ENCODE data around the gene FAM50B. TPM values are rescaled to one million over a fixed set of nuclear protein-coding genes. Genes with fewer than 3 reads are reported as not detected.

Gene FAM50B
- total and polyA plus RNA-seq, 2 of the 13 experiments (the other 11 are each of a cell fraction or from before 2014, with no cell fraction given): 0.05 TPM; not detected in 1

DNA sequence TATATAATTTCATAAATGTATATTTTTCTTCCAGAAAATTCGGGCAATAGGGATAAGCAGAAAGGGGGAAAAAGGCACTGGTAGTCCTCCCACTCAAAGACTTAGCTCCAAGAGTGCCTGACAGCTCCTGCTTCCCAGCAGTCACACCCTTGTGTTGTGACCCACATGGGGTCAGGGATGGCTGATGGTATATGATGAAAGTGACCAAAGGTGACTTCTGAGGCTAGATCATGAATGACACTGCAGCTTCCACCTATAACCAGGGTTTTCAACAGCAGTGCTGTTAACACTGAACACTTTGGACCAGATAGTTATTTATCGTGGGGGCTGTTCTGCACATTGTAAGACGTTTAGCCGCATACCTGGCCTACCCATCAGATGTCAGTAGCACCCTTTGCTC is 22.3 kb downstream of the FAM50B start (continued):
- TF ChIP-seq, protein P1, sequence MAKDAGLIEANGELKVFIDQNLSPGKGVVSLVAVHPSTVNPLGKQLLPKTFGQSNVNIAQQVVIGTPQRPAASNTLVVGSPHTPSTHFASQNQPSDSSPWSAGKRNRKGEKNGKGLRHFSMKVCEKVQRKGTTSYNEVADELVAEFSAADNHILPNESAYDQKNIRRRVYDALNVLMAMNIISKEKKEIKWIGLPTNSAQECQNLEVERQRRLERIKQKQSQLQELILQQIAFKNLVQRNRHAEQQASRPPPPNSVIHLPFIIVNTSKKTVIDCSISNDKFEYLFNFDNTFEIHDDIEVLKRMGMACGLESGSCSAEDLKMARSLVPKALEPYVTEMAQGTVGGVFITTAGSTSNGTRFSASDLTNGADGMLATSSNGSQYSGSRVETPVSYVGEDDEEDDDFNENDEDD (CRISPR knock-in tag; IDR thresholded peaks at IDR 0.05; ENCODE audit: borderline replicate concordance): peak; percentile 21; the same call in 1 of the 2 replicates
- TF ChIP-seq U2AF1 (optimal IDR thresholded peaks at IDR 0.05; ENCODE audit: low read depth, low read length): no peak
- peak; percentile 83 for TF ChIP-seq RARA (CRISPR knock-in tag; IDR thresholded peaks at IDR 0.05)
- TF ChIP-seq, protein P2, sequence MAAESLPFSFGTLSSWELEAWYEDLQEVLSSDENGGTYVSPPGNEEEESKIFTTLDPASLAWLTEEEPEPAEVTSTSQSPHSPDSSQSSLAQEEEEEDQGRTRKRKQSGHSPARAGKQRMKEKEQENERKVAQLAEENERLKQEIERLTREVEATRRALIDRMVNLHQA (CRISPR knock-in tag; IDR thresholded peaks at IDR 0.05): no peak
- no peak for TF ChIP-seq ZBTB42 (CRISPR knock-in tag; IDR thresholded peaks at IDR 0.05)
- TF ChIP-seq, protein P3, sequence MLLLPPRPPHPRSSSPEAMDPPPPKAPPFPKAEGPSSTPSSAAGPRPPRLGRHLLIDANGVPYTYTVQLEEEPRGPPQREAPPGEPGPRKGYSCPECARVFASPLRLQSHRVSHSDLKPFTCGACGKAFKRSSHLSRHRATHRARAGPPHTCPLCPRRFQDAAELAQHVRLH (CRISPR knock-in tag; IDR thresholded peaks at IDR 0.05; ENCODE audit: borderline replicate concordance, low read depth): no peak
- TF ChIP-seq PPARG (CRISPR knock-in tag; conservative IDR thresholded peaks at IDR 0.05): peak; percentile 76; the same call in 1 of the 2 replicates
- no peak for TF ChIP-seq ZNF354B (CRISPR knock-in tag; IDR thresholded peaks at IDR 0.05)
- no peak for TF ChIP-seq ZNF879 (CRISPR knock-in tag; IDR thresholded peaks at IDR 0.05)
- no peak for TF ChIP-seq ZNF564 (CRISPR knock-in tag; IDR thresholded peaks at IDR 0.05)
- TF ChIP-seq, protein P4, sequence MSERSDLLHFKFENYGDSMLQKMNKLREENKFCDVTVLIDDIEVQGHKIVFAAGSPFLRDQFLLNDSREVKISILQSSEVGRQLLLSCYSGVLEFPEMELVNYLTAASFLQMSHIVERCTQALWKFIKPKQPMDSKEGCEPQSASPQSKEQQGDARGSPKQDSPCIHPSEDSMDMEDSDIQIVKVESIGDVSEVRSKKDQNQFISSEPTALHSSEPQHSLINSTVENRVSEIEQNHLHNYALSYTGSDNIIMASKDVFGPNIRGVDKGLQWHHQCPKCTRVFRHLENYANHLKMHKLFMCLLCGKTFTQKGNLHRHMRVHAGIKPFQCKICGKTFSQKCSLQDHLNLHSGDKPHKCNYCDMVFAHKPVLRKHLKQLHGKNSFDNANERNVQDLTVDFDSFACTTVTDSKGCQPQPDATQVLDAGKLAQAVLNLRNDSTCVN (CRISPR knock-in tag; IDR thresholded peaks at IDR 0.05; ENCODE audit: borderline replicate concordance): peak; percentile 34; the same call in 1 of the 2 replicates
- TF ChIP-seq, protein P5, sequence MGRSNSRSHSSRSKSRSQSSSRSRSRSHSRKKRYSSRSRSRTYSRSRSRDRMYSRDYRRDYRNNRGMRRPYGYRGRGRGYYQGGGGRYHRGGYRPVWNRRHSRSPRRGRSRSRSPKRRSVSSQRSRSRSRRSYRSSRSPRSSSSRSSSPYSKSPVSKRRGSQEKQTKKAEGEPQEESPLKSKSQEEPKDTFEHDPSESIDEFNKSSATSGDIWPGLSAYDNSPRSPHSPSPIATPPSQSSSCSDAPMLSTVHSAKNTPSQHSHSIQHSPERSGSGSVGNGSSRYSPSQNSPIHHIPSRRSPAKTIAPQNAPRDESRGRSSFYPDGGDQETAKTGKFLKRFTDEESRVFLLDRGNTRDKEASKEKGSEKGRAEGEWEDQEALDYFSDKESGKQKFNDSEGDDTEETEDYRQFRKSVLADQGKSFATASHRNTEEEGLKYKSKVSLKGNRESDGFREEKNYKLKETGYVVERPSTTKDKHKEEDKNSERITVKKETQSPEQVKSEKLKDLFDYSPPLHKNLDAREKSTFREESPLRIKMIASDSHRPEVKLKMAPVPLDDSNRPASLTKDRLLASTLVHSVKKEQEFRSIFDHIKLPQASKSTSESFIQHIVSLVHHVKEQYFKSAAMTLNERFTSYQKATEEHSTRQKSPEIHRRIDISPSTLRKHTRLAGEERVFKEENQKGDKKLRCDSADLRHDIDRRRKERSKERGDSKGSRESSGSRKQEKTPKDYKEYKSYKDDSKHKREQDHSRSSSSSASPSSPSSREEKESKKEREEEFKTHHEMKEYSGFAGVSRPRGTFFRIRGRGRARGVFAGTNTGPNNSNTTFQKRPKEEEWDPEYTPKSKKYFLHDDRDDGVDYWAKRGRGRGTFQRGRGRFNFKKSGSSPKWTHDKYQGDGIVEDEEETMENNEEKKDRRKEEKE (IDR thresholded peaks at IDR 0.05): no peak
- no peak for TF ChIP-seq MED8 (CRISPR knock-in tag; IDR thresholded peaks at IDR 0.05; ENCODE audit: insufficient replicate concordance)
- TF ChIP-seq, protein P6, sequence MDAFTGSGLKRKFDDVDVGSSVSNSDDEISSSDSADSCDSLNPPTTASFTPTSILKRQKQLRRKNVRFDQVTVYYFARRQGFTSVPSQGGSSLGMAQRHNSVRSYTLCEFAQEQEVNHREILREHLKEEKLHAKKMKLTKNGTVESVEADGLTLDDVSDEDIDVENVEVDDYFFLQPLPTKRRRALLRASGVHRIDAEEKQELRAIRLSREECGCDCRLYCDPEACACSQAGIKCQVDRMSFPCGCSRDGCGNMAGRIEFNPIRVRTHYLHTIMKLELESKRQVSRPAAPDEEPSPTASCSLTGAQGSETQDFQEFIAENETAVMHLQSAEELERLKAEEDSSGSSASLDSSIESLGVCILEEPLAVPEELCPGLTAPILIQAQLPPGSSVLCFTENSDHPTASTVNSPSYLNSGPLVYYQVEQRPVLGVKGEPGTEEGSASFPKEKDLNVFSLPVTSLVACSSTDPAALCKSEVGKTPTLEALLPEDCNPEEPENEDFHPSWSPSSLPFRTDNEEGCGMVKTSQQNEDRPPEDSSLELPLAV (CRISPR knock-in tag; conservative IDR thresholded peaks at IDR 0.05; ENCODE audit: low read depth): no peak
- TF ChIP-seq, protein P7, sequence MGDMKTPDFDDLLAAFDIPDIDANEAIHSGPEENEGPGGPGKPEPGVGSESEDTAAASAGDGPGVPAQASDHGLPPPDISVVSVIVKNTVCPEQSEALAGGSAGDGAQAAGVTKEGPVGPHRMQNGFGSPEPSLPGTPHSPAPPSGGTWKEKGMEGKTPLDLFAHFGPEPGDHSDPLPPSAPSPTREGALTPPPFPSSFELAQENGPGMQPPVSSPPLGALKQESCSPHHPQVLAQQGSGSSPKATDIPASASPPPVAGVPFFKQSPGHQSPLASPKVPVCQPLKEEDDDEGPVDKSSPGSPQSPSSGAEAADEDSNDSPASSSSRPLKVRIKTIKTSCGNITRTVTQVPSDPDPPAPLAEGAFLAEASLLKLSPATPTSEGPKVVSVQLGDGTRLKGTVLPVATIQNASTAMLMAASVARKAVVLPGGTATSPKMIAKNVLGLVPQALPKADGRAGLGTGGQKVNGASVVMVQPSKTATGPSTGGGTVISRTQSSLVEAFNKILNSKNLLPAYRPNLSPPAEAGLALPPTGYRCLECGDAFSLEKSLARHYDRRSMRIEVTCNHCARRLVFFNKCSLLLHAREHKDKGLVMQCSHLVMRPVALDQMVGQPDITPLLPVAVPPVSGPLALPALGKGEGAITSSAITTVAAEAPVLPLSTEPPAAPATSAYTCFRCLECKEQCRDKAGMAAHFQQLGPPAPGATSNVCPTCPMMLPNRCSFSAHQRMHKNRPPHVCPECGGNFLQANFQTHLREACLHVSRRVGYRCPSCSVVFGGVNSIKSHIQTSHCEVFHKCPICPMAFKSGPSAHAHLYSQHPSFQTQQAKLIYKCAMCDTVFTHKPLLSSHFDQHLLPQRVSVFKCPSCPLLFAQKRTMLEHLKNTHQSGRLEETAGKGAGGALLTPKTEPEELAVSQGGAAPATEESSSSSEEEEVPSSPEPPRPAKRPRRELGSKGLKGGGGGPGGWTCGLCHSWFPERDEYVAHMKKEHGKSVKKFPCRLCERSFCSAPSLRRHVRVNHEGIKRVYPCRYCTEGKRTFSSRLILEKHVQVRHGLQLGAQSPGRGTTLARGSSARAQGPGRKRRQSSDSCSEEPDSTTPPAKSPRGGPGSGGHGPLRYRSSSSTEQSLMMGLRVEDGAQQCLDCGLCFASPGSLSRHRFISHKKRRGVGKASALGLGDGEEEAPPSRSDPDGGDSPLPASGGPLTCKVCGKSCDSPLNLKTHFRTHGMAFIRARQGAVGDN (CRISPR knock-in tag; IDR thresholded peaks at IDR 0.05): no peak
- TF ChIP-seq HMG20B (CRISPR knock-in tag; conservative IDR thresholded peaks at IDR 0.05): no peak

Data from HepG2 (cell line).